ENCODE measurements around the gene MGRN1. TPM values are rescaled to one million over a fixed set of nuclear protein-coding genes. Genes with fewer than 3 reads are reported as not detected.

MGRN1 gene
- 22.2 and 23.0 TPM in 2 replicates for total RNA-seq

GRCh38 chr16:4624015-4624826 lies at the start of gene MGRN1:
Gene MGRN1 (plus strand): TSS chr16:4624826. CDS start chr16:4624961, 135 bp downstream.

DNA sequence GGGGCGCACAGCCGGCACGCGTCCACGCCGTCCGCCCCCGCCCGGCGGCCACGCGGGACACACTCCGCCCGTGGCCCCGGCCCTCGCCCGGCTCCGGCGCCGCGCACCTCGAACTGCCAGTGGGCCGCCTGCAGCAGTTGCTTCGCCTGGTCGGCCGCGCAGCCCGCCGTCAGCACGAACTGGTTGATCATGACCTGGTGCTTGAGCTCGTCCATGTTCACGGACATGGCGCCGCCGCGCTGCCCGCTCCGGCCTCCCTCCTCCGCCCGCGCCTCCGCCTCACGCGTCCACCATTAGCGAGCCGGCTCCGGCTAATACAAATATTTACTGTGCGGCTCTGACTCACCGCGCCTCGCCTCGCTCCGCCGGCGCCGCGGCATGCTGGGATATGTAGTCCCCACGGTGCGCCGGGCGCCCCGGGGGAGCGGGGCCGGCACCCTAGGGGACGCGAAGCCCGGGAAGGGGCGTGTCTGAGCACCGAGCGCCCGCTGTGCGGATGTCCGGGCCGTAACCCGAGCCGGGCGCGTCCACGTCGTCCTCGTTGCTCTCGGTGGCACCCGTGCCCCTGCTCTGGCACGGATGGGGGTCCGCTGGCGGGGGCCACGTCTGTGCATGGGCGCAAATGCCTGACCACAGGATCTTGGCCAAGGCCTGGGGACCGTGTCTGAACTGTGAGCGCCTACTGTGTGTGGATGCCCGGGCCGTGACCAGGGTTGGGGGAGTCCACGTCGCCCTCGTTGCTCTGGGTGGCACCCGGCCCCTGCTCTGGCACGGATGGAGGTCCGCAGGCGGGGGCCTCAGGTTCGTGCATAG lies 9.8 kb upstream of the MGRN1 start, which contains the start of gene UBALD1:
TSS of gene UBALD1 (minus strand) at position 318 of the 813 bp plus-strand sequence. CDS start at position 227, 91 bp downstream.

GRCh38 chr16:4693296-4693955 lies 68.8 kb downstream of the MGRN1 start, which contains the start of gene NUDT16L1:
Gene NUDT16L1 (plus strand): TSS chr16:4693562. CDS start chr16:4693727, 165 bp downstream.

GRCh38 chr16:4734063-4734729 lies 109.6 kb downstream of the MGRN1 start, which contains the start of the genes ANKS3 and DNAAF8:
Gene ANKS3 (minus strand): TSS chr16:4734271. CDS start chr16:4730149, 4,122 bp downstream.
Gene DNAAF8 (plus strand): TSS chr16:4734537. CDS start chr16:4736515, 1,978 bp downstream.

Other genes starting within 250 kb of the MGRN1 start
- gene CORO7, start 208.2 kb upstream of the MGRN1 start, total RNA-seq = 10.2 and 14.7 TPM in 2 replicates
- gene DNAJA3, start 199.0 kb upstream of the MGRN1 start, total RNA-seq = 36.3 and 46.6 TPM in 2 replicates
- gene NMRAL1, start 150.2 kb upstream of the MGRN1 start, total RNA-seq = 58.3 and 68.8 TPM in 2 replicates
- 70.1 and 71.5 TPM in 2 replicates for gene HMOX2, start 148.4 kb upstream of the MGRN1 start, total RNA-seq
- gene CDIP1, start 86.1 kb upstream of the MGRN1 start, total RNA-seq = 4.4 and 5.5 TPM in 2 replicates
- gene C16orf96, start 68.5 kb upstream of the MGRN1 start, total RNA-seq = not detected in 2 replicates
- 3.2 TPM in 2 replicates for gene UBALD1, start 9.9 kb upstream of the MGRN1 start, total RNA-seq
- 18.9 and 24.7 TPM in 2 replicates for gene NUDT16L1, start 68.7 kb downstream of the MGRN1 start, total RNA-seq
- gene ANKS3, start 109.4 kb downstream of the MGRN1 start, total RNA-seq = 19.4 and 21.8 TPM in 2 replicates
- 1.1 and 1.3 TPM in 2 replicates for gene DNAAF8, start 109.7 kb downstream of the MGRN1 start, total RNA-seq
- 4.9 TPM in 2 replicates for gene ZNF500, start 142.3 kb downstream of the MGRN1 start, total RNA-seq
- gene SEPTIN12, start 163.5 kb downstream of the MGRN1 start, total RNA-seq = not detected in 2 replicates
- not detected in 2 replicates for gene SMIM22, start 170.5 kb downstream of the MGRN1 start, total RNA-seq
- 9.5 and 9.9 TPM in 2 replicates for gene ROGDI, start 177.8 kb downstream of the MGRN1 start, total RNA-seq
- gene GLYR1, start 222.5 kb downstream of the MGRN1 start, total RNA-seq = 43.9 and 52.4 TPM in 2 replicates
- 19.0 and 23.9 TPM in 2 replicates for gene UBN1, start 222.7 kb downstream of the MGRN1 start, total RNA-seq

Data from aortic smooth muscle cell (primary cell).